CD14-positive monocyte (primary cell): ENCODE results near the gene IFRD2. TPM values are rescaled to one million over a fixed set of nuclear protein-coding genes. Genes with fewer than 3 reads are reported as not detected.
A peak's percentile ranks its signal among the peaks of the same experiment; 100 is the strongest.

Source experiments
- DNase-seq, 3 donors: peaks; one replicate each; pipeline ENCODE4 v3.0.0-alpha.2; 2011 to 2022
- H2AFZ ChIP-seq: 2 replicates; pipeline ENCODE4 v1.6.0; 2012; ENCODE audit warnings: mild to moderate bottlenecking, low read depth, low read length, inconsistent platforms; ENCODE audit not compliant: insufficient read depth, poor library complexity, severe bottlenecking
- H3K27ac ChIP-seq, 2 donors: 1 replicate in 1 of 2; 2 replicates in 1 of 2; pipeline ENCODE4 v1.5.1; 2012 to 2013; ENCODE audit warnings: low read length in 2 of 2, control low read depth in 1 of 2, inconsistent platforms in 1 of 2, low read depth in 1 of 2, mild to moderate bottlenecking in 1 of 2
- H3K27me3 ChIP-seq, 2 donors: one replicate each; pipeline versions ENCODE4 v1.6.0 to v1.6.1; 2011 to 2013; ENCODE audit warnings: low read length in 2 of 2; ENCODE audit not compliant: control insufficient read depth in 2 of 2, insufficient read depth in 2 of 2
- H3K36me3 ChIP-seq, 2 donors: replicated peaks in 1 of 2; 1 replicate in 1 of 2; 2 replicates in 1 of 2; pipeline versions ENCODE4 v1.5.1 to v1.6.1; 2012 to 2013; ENCODE audit warnings: low read length in 2 of 2, control low read depth in 1 of 2, inconsistent platforms in 1 of 2, mild to moderate bottlenecking in 1 of 2; ENCODE audit not compliant: insufficient read depth in 2 of 2, control insufficient read depth in 1 of 2
- H3K4me1 ChIP-seq, 2 donors: 1 replicate in 1 of 2; 2 replicates in 1 of 2; pipeline versions ENCODE4 v1.5.1 to v1.6.1; 2012 to 2013; ENCODE audit warnings: low read length in 2 of 2, control low read depth in 1 of 2, inconsistent platforms in 1 of 2, mild to moderate bottlenecking in 1 of 2, moderate library complexity in 1 of 2; ENCODE audit not compliant: insufficient read depth in 2 of 2, control insufficient read depth in 1 of 2
- H3K4me2 ChIP-seq: replicated peaks from 2 replicates; pipeline ENCODE3; 2012; ENCODE audit warnings: low read length, moderate library complexity, mild to moderate bottlenecking; ENCODE audit not compliant: poor library complexity, severe bottlenecking; ENCODE audit errors: extremely low read depth
- H3K4me3 ChIP-seq, 3 experiments: fragments of 200-600 bp in 1 of 3; sonication (generic) in 1 of 3; replicated peaks in 1 of 3; 1 replicate in 2 of 3; 2 replicates in 1 of 3; pipeline ENCODE4 v1.5.1; 2011 to 2013; ENCODE audit warnings: low read length in 3 of 3, mild to moderate bottlenecking in 3 of 3, control low read depth in 2 of 3, low read depth in 2 of 3, inconsistent platforms in 1 of 3, moderate library complexity in 1 of 3
- H3K79me2 ChIP-seq: 2 replicates; pipeline ENCODE4 v1.6.0; 2012; ENCODE audit warnings: mild to moderate bottlenecking, control low read depth, inconsistent platforms, low read length, moderate library complexity; ENCODE audit not compliant: insufficient read depth
- H3K9ac ChIP-seq: 2 replicates; pipeline ENCODE4 v1.6.0; 2017; ENCODE audit warnings: low read length, mild to moderate bottlenecking; ENCODE audit not compliant: insufficient read depth, poor library complexity, severe bottlenecking
- H3K9me3 ChIP-seq, 2 donors: replicated peaks in 1 of 2; 1 replicate in 1 of 2; 2 replicates in 1 of 2; pipeline versions ENCODE4 v1.5.1 to v1.6.1; 2012 to 2013; ENCODE audit warnings: low read length in 2 of 2, control low read depth in 1 of 2; ENCODE audit not compliant: control insufficient read depth in 1 of 2, insufficient read depth in 1 of 2
- H4K20me1 ChIP-seq: 2 replicates; pipeline ENCODE4 v1.6.0; 2012; ENCODE audit warnings: mild to moderate bottlenecking, low read length, control low read depth, moderate library complexity; ENCODE audit not compliant: insufficient read depth
- H3K27ac Mint-ChIP-seq, 7 donors: one replicate each; pipeline ENCODE4 v1.8.0; 2020; ENCODE audit warnings: mild to moderate bottlenecking in 7 of 7, mixed read lengths in 7 of 7, moderate library complexity in 6 of 7, inconsistent platforms in 2 of 7
- H3K27me3 Mint-ChIP-seq, 3 donors: one replicate each; pipeline ENCODE4 v1.8.0; 2021 to 2022; ENCODE audit warnings: low read depth in 3 of 3, mild to moderate bottlenecking in 3 of 3, mixed read lengths in 3 of 3, moderate library complexity in 3 of 3, inconsistent platforms in 1 of 3
- H3K36me3 Mint-ChIP-seq, 2 donors: one replicate each; pipeline ENCODE4 v1.8.0; 2020; ENCODE audit warnings: mixed read lengths in 2 of 2, inconsistent platforms in 1 of 2, mild to moderate bottlenecking in 1 of 2
- H3K4me1 Mint-ChIP-seq: one replicate; pipeline ENCODE4 v1.8.0; 2020; ENCODE audit warnings: mild to moderate bottlenecking, mixed read lengths
- H3K4me3 Mint-ChIP-seq, 2 donors: one replicate each; pipeline ENCODE4 v1.8.0; 2020; ENCODE audit warnings: mild to moderate bottlenecking in 2 of 2, mixed read lengths in 2 of 2, moderate library complexity in 1 of 2
- H3K9me3 Mint-ChIP-seq, 7 donors: one replicate each; pipeline ENCODE4 v1.8.0; 2020 to 2022; ENCODE audit warnings: mixed read lengths in 7 of 7, mild to moderate bottlenecking in 6 of 7, moderate library complexity in 6 of 7, inconsistent platforms in 2 of 7
- WGBS: methylation state at CpG from one replicate; pipeline ENCODE4 v1.1.5; 2013; ENCODE audit warnings: missing lambda C conversion rate; ENCODE audit not compliant: insufficient coverage; 5-methylcytosine and 5-hydroxymethylcytosine counted together
- intact Hi-C, 2 donors: fragments of 100-400 bp; cut with micrococcal nuclease; formaldehyde crosslinking; loops; one replicate each; pipeline versions ENCODE4 v1.15.0 to v1.15.1; 2023
- polyA plus RNA-seq, 3 donors: library from polyadenylated mRNA; depleted of rRNA in 1 of 3; unstranded in 2 of 3; stranded (reverse) in 1 of 3; fragments of 300-500 nt in 2 of 3; fragments of >200 nt in 1 of 3; fragmentation: Illumina TruSeq in 2 of 3; gene quantifications; 1 replicate in 2 of 3; 2 replicates in 1 of 3; pipeline ENCODE4 v1.2.3, GENCODE V29; 2012 to 2021
- TF ChIP-seq, protein P1 (sequence below): fragments of 200-600 bp; IDR thresholded peaks from one replicate; pipeline ENCODE4 v1.8.0; 2022; ENCODE audit warnings: antibody characterized with exemption, mild to moderate bottlenecking

The IFRD2 gene
- polyA plus RNA-seq, 3 donors: 17.1 to 35.1 (median 23.3) TPM

DNA sequence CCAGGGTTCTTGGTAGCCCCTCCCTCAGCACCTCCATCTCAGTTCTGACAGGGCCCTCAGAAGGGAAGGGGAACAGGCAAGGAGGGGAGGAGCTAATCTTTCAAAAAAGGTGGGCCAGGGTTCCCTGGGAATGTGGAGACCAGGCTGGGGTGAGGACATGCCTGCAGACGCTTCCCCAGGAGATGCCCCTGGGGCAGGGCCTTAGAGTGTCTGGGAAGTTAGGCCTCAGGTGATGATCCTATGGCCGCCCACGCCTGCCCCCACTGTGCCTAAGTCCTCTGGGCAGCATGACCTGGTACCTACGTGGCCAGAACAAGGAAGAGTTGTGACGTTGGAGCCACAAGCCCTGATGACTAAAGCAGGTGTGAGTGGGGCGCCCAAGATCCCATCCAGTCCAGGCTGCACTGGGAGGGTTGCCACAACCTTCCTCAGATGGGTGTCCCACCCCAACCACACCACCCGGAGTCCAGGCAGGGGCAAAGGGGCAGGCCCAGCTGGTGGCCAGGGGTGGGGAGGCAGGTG, 27.2 kb downstream of the IFRD2 start:
- no peak for DNase-seq
- intact Hi-C loops: no loop called here
- Mint-ChIP-seq H3K27me3 (peaks cover 31 to 40% (median 36%) of the 10 kb centered on the region in 3 donors), H3K4me3 (no peak overlapping the region), H3K9me3 (no peaks in the 10 kb centered on the region), H3K4me1 (peaks cover 3% of the 10 kb centered on the region), H3K27ac (peak overlapping the region in 1 of 7 donors; percentile 42), H3K36me3 (peaks cover 2% of the 10 kb centered on the region in 2 donors)
- no peak overlapping the region for H2AFZ ChIP-seq
- H3K4me2 ChIP-seq: no peak overlapping the region
- H3K36me3 ChIP-seq: no peaks in the 10 kb centered on the region
- H3K4me3 ChIP-seq: no peak overlapping the region
- no peaks in the 10 kb centered on the region for H3K79me2 ChIP-seq
- peaks cover 31% of the 10 kb centered on the region for H4K20me1 ChIP-seq
- peaks cover 6 to 10% of the 10 kb centered on the region in 2 donors for H3K4me1 ChIP-seq
- TF ChIP-seq, protein P1, sequence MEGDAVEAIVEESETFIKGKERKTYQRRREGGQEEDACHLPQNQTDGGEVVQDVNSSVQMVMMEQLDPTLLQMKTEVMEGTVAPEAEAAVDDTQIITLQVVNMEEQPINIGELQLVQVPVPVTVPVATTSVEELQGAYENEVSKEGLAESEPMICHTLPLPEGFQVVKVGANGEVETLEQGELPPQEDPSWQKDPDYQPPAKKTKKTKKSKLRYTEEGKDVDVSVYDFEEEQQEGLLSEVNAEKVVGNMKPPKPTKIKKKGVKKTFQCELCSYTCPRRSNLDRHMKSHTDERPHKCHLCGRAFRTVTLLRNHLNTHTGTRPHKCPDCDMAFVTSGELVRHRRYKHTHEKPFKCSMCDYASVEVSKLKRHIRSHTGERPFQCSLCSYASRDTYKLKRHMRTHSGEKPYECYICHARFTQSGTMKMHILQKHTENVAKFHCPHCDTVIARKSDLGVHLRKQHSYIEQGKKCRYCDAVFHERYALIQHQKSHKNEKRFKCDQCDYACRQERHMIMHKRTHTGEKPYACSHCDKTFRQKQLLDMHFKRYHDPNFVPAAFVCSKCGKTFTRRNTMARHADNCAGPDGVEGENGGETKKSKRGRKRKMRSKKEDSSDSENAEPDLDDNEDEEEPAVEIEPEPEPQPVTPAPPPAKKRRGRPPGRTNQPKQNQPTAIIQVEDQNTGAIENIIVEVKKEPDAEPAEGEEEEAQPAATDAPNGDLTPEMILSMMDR: no peak
- no peaks in the 10 kb centered on the region for H3K9me3 ChIP-seq
- 73% methylated on average over 5 of the region's 7 CpGs for WGBS
- no peak overlapping the region for H3K27ac ChIP-seq
- H3K9ac ChIP-seq: no peak overlapping the region
- H3K27me3 ChIP-seq: peaks cover 0 to 22% of the 10 kb centered on the region in 2 donors

GRCh38 chr3:50264383-50264963, 27.8 kb downstream of the IFRD2 start:
- no peak overlapping the region for H3K4me2 ChIP-seq
- H3K9ac ChIP-seq: no peak overlapping the region
- H3K4me1 ChIP-seq: peaks cover 11 to 16% of the 10 kb centered on the region in 2 donors
- H3K27ac ChIP-seq: no peak overlapping the region
- peaks cover 36% of the 10 kb centered on the region for H4K20me1 ChIP-seq
- H3K9me3 ChIP-seq: no peaks in the 10 kb centered on the region
- H3K9me3 Mint-ChIP-seq: no peaks in the 10 kb centered on the region
- no peak for DNase-seq
- intact Hi-C loops: no loop called here
- H3K4me3 ChIP-seq: no peak overlapping the region
- H3K27me3 Mint-ChIP-seq: peaks cover 31 to 40% (median 36%) of the 10 kb centered on the region in 3 donors
- peaks cover 0 to 2% of the 10 kb centered on the region in 2 donors for H3K36me3 ChIP-seq
- H3K4me3 Mint-ChIP-seq: no peak overlapping the region
- H3K79me2 ChIP-seq: no peaks in the 10 kb centered on the region
- H3K27ac Mint-ChIP-seq: no peak overlapping the region
- TF ChIP-seq, protein P1: no peak
- peaks cover 2 to 3% of the 10 kb centered on the region in 2 donors for H3K36me3 Mint-ChIP-seq
- no peak overlapping the region for H2AFZ ChIP-seq
- peaks cover 7% of the 10 kb centered on the region for H3K4me1 Mint-ChIP-seq
- H3K27me3 ChIP-seq: peaks cover 0 to 22% of the 10 kb centered on the region in 2 donors
- no CpG with 5 or more reads among the region's 7 CpGs for WGBS
